Stimulated activated naive CD8-positive, alpha-beta T cell treated with anti-CD3 and anti-CD28 coated beads, Interleukin-15, amount 100 ng/mL, for 72 hours (primary cell): ENCODE measurements around the gene ADAD2.
A peak's percentile ranks its signal among the peaks of the same experiment; 100 is the strongest.

Source experiments
- ATAC-seq: fragments of 150-1000 bp; cut with Tn5 transposase; 2 replicates; pipeline ENCODE4 v1.10.0; 2021; ENCODE audit warnings: mild to moderate bottlenecking, moderate library complexity
- DNase-seq, 2 donors: peaks; one replicate each; pipeline ENCODE4 v3.0.0; 2021 to 2022
- H3K27ac Mint-ChIP-seq, 2 donors: one replicate each; pipeline ENCODE4 v1.8.0; 2022; ENCODE audit warnings: mild to moderate bottlenecking in 2 of 2, mixed read lengths in 2 of 2, moderate library complexity in 2 of 2
- H3K27me3 Mint-ChIP-seq: one replicate; pipeline ENCODE4 v1.8.0; 2022; ENCODE audit warnings: mixed read lengths
- H3K4me1 Mint-ChIP-seq: one replicate; pipeline ENCODE4 v1.8.0; 2022; ENCODE audit warnings: mild to moderate bottlenecking, mixed read lengths
- H3K4me3 Mint-ChIP-seq, 2 donors: one replicate each; pipeline ENCODE4 v1.8.0; 2022; ENCODE audit warnings: mild to moderate bottlenecking in 2 of 2, mixed read lengths in 2 of 2, moderate library complexity in 1 of 2
- H3K9me3 Mint-ChIP-seq, 2 donors: one replicate each; pipeline ENCODE4 v1.8.0; 2022; ENCODE audit warnings: mixed read lengths in 2 of 2

Gene ADAD2

DNA sequence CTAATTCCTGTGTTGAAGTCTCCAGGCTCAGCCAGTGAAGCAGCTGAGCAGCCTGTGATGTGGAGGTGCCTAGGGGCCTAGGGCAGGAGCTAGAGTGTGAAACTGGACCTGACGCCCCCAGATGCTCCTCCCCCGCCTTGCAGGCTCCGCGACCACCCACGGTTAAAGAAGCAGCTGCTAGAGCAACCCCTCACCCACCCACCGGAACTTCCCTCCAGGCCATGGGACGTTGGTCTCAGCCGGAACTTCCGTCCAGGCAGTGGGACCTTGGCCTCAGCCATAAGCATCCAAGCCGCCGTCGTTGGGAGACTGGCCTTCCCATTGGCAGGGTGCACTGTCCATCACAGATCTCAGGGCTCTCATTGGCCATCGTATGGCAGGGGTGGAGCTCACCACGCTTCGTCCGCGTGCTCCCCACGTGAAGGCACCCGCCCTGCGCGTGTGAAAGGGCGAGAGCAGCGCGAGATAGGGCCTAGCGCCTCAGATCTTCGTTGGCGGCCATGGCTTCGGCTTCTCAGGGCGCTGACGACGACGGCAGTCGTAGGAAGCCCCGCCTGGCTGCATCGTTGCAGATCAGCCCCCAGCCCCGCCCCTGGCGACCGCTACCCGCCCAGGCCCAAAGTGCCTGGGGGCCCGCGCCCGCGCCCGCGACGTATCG is at the start of gene ADAD2:
Gene ADAD2 (plus strand): TSS at position 427 of the 658 bp plus-strand sequence. CDS start 74 bp downstream, at position 501.
- no peak within 1 kb of the TSS for H3K27ac Mint-ChIP-seq
- no peak for ATAC-seq

DNA sequence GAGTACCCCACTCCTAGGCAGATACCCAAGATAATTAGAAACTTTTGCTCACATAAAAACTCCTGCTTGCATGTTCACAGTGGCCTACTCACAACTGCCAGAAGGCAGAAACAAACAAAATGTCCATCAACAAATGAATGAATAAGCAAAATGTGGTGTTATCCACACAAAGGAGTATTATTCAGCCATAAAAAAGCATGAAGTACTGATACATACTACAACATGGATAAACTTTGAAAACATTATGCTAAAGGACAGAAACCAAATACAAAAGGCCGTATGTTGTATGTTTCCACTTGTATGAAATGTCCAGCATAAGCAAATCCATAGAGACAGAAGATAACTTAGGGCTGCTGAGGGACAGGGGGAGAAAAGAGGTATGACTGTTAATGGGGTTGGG is 47.9 kb upstream of the ADAD2 start:
- H3K27me3 Mint-ChIP-seq: peaks cover 9% of the 10 kb centered on the region
- H3K4me3 Mint-ChIP-seq: no peak overlapping the region
- no peaks in the 10 kb centered on the region for H3K9me3 Mint-ChIP-seq
- DNase-seq (no peak), ATAC-seq (no peak)
- H3K4me1 Mint-ChIP-seq: peaks cover 45% of the 10 kb centered on the region
- H3K27ac Mint-ChIP-seq: no peak overlapping the region

More for the DNA sequence above, at the start of gene ADAD2:
- no peaks in the 10 kb centered on the region for H3K27me3 Mint-ChIP-seq
- peaks cover 34% of the 10 kb centered on the region for H3K4me1 Mint-ChIP-seq
- H3K9me3 Mint-ChIP-seq: no peaks in the 10 kb centered on the region
- peak in 1 of 2 donors; percentile 16 for DNase-seq
- no peak within 1 kb of the TSS for H3K4me3 Mint-ChIP-seq

- H3K27ac Mint-ChIP-seq: no peak overlapping the region
- no peaks in the 10 kb centered on the region for H3K9me3 Mint-ChIP-seq
- ATAC-seq (no peak), DNase-seq (no peak)
- peak overlapping the region; percentile 87 to 98 for H3K4me3 Mint-ChIP-seq
- H3K27me3 Mint-ChIP-seq: peaks cover 9% of the 10 kb centered on the region
- H3K4me1 Mint-ChIP-seq: peaks cover 41% of the 10 kb centered on the region
Observed at GRCh38 chr16:84143784-84144199, 47.2 kb upstream of the ADAD2 start.

GRCh38 chr16:84144209-84144858 is 46.6 kb upstream of the ADAD2 start:
- no peaks in the 10 kb centered on the region for H3K9me3 Mint-ChIP-seq
- peaks cover 9% of the 10 kb centered on the region for H3K27me3 Mint-ChIP-seq
- H3K4me1 Mint-ChIP-seq: peaks cover 35% of the 10 kb centered on the region
- DNase-seq (peak; percentile 36 to 48), ATAC-seq (peak; percentile 58)
- peak overlapping the region; percentile 70 to 92 for H3K27ac Mint-ChIP-seq
- H3K4me3 Mint-ChIP-seq: peak overlapping the region; percentile 87 to 98

DNA sequence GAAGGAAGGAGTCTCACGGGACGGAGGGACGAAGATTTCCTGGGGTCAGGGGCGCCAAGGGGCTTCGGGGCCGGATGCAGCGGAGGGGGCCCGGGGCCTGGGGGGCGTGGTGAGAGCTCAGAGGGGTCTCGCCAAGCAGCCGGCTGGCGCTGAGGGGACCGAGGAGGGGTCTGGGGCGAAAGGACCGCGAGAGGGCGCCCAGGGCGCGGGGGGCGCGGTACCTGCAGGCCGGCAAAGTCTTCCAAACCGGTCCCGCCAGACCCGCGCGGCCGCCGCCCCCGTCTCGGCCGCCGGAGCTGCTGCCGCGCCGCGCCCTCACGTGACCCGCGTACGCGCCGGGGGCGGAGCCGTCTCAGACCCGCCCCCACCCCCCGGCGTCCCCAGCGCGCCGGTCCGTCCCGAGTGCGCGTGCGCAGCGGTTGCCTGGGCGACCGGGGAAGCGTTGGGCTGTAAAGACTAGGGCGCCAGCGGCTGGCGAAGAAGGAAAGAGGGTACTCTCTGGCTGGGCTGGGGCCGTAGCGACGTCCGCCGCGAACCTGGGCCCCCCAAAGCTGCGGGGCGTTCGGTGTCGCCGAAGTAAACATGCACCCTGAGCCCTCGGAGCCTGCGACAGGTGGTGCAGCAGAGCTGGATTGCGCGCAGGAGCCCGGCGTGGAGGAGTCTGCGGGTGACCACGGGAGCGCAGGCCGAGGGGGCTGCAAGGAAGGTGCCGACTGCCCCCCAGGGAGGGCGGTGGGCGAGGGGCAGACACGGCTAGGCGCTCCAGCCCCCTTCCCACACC is 45.9 kb upstream of the ADAD2 start, which contains the start of the genes DNAAF1 and HSDL1:
Gene DNAAF1 (plus strand): TSS at position 450 of the 781 bp plus-strand sequence. CDS start 133 bp downstream, at position 583.
Gene HSDL1 (minus strand): TSS at position 319 of the 781 bp plus-strand sequence. CDS start 13,856 bp downstream, outside the sequence.
- peak; percentile 90 to 94 for DNase-seq
- H3K27ac Mint-ChIP-seq: peak within 1 kb of the TSS; percentile 70 to 92
- H3K4me3 Mint-ChIP-seq: peak within 1 kb of the TSS; percentile 87 to 98
- peak; percentile 84 for ATAC-seq
- H3K27me3 Mint-ChIP-seq: peaks cover 9% of the 10 kb centered on the region
- no peaks in the 10 kb centered on the region for H3K9me3 Mint-ChIP-seq
- peaks cover 28% of the 10 kb centered on the region for H3K4me1 Mint-ChIP-seq

DNA sequence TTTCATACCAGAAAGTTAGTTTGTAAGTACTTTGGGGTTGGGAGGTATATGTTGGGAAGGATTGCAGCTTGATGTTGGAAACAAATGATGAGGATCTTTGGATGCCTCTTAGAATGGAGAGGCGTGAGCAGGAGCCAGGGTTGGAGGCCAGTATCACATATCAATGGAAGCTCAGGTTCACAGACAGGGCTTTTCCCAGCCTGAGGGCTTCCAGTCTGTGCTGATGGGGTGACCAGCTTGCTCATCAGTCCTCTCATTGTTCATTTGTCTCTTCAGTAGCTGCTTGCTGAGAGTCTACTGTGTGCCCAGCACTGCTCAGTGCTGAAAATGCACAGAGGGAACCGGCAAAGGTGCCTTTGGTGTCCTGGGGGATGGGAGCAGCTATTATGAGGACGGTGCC is 40.0 kb upstream of the ADAD2 start:
- no peaks in the 10 kb centered on the region for H3K9me3 Mint-ChIP-seq
- ATAC-seq (no peak), DNase-seq (no peak)
- peaks cover 26% of the 10 kb centered on the region for H3K27me3 Mint-ChIP-seq
- no peak overlapping the region for H3K27ac Mint-ChIP-seq
- H3K4me1 Mint-ChIP-seq: no peaks in the 10 kb centered on the region
- H3K4me3 Mint-ChIP-seq: no peak overlapping the region

- H3K4me3 Mint-ChIP-seq: no peak overlapping the region
- ATAC-seq (no peak), DNase-seq (no peak)
- no peak overlapping the region for H3K27ac Mint-ChIP-seq
- H3K9me3 Mint-ChIP-seq: no peaks in the 10 kb centered on the region
- peaks cover 12% of the 10 kb centered on the region for H3K4me1 Mint-ChIP-seq
- peaks cover 39% of the 10 kb centered on the region for H3K27me3 Mint-ChIP-seq
Observed at GRCh38 chr16:84153660-84154214, 37.2 kb upstream of the ADAD2 start.

DNA sequence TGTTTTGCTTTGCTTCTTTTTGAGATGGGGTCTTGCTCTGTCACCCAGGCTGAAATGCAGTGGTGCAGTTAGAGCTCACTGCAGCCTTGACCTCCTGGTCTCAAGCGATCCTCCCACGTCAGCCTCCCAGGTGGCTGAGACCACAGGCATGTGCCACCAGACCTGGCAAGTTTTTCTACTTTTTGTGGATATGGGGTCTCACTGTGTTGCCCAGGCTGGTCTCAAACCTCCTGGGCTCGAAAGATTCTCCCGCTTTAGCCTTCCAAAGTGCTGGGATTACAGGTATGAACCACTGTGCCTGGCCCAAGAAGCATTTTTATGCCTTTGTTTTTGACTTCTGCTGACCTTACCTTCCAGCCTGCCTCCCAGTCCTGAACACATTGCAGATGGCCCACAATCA is 35.7 kb upstream of the ADAD2 start:
- Mint-ChIP-seq H3K9me3 (no peaks in the 10 kb centered on the region), H3K4me3 (no peak overlapping the region), H3K27ac (no peak overlapping the region), H3K27me3 (peaks cover 48% of the 10 kb centered on the region), H3K4me1 (peaks cover 17% of the 10 kb centered on the region)
- ATAC-seq (no peak), DNase-seq (no peak)

GRCh38 chr16:84155771-84156170 is 35.2 kb upstream of the ADAD2 start:
- H3K27me3 Mint-ChIP-seq: peaks cover 45% of the 10 kb centered on the region
- peaks cover 17% of the 10 kb centered on the region for H3K4me1 Mint-ChIP-seq
- no peak overlapping the region for H3K4me3 Mint-ChIP-seq
- DNase-seq (no peak), ATAC-seq (no peak)
- peak overlapping the region in 1 of 2 donors; percentile 8 for H3K27ac Mint-ChIP-seq
- no peaks in the 10 kb centered on the region for H3K9me3 Mint-ChIP-seq

DNA sequence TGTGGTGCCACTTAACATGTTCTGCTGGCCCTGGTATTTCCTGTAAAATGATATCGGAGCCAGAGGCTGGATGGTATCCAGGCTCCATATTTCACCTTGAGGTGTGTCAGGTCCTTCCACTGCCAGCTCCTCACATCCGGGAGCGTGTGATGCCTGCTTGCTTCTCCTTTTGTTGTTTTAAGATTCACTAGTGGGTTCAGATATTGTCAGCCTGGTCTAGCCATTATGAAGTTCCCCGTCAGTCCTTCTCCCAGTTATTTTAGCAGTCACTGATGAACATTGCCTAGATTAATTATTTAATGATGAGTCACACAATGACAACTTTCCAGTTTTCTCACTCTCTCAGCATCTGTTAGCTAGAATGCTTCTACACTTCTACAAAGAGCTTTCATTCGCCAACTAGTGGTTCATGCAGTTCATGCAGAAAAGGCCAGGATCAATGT is 34.6 kb upstream of the ADAD2 start:
- H3K4me3 Mint-ChIP-seq: no peak overlapping the region
- no peak overlapping the region for H3K27ac Mint-ChIP-seq
- peaks cover 40% of the 10 kb centered on the region for H3K27me3 Mint-ChIP-seq
- DNase-seq (no peak), ATAC-seq (no peak)
- H3K9me3 Mint-ChIP-seq: no peaks in the 10 kb centered on the region
- peaks cover 17% of the 10 kb centered on the region for H3K4me1 Mint-ChIP-seq

DNA sequence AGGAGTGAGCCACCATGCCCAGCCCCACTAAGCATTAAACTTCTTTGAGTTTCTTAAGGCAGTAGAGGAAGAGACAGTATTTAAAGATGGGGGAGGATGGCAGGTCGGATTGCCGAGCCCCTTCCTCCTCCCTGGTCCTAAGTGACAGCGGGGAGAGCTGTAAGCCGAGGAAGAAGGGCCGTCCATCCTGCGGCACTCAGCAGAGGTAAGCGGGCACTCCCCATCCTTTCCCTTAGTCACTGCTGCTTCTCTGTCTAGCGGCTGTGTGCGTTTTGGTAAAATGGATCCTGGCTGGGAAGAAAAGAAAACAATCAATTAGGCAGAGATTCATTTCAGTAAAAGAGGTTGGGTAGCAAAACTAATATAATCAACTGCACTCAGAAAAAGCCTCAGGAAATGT is 31.9 kb upstream of the ADAD2 start:
- Mint-ChIP-seq H3K27ac (peak overlapping the region in 1 of 2 donors; percentile 59), H3K4me3 (no peak overlapping the region), H3K27me3 (peaks cover 48% of the 10 kb centered on the region), H3K9me3 (no peaks in the 10 kb centered on the region), H3K4me1 (peaks cover 17% of the 10 kb centered on the region)
- DNase-seq (no peak), ATAC-seq (no peak)

- ATAC-seq: no peak
- no peaks in the 10 kb centered on the region for H3K9me3 Mint-ChIP-seq
- peaks cover 56% of the 10 kb centered on the region for H3K27me3 Mint-ChIP-seq
- H3K4me3 Mint-ChIP-seq: no peak overlapping the region
- DNase-seq: no peak
- peaks cover 17% of the 10 kb centered on the region for H3K4me1 Mint-ChIP-seq
- no peak overlapping the region for H3K27ac Mint-ChIP-seq
Observed at GRCh38 chr16:84159800-84160199, 31.2 kb upstream of the ADAD2 start.

DNA sequence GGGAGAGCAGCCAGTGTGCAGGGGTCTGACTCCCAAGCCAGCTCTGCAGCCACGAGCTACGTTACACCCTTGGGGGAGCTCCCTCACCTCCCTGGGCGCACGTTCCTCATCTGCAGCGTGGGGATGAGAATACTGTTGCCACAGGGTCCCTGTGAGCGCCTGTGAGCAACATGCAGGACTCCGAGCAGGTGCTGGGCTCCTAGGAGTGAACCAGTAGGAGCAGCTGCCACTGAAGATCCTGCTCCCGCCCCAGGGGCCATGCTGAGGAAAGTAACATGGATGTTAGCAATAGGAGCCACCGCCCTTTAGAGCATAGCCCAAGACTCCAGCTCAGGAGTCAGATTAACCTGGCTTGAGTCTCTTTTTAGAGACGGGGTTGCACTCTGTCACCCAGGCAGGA is 29.9 kb upstream of the ADAD2 start:
- Mint-ChIP-seq H3K9me3 (no peaks in the 10 kb centered on the region), H3K4me3 (no peak overlapping the region), H3K4me1 (peaks cover 17% of the 10 kb centered on the region), H3K27me3 (peaks cover 59% of the 10 kb centered on the region), H3K27ac (no peak overlapping the region)
- DNase-seq: no peak
- ATAC-seq: no peak

- ATAC-seq (no peak), DNase-seq (no peak)
- Mint-ChIP-seq H3K4me3 (no peak overlapping the region), H3K4me1 (peaks cover 11% of the 10 kb centered on the region), H3K27me3 (peaks cover 52% of the 10 kb centered on the region), H3K27ac (no peak overlapping the region), H3K9me3 (no peaks in the 10 kb centered on the region)
Observed at GRCh38 chr16:84161801-84162200, 29.2 kb upstream of the ADAD2 start.

DNA sequence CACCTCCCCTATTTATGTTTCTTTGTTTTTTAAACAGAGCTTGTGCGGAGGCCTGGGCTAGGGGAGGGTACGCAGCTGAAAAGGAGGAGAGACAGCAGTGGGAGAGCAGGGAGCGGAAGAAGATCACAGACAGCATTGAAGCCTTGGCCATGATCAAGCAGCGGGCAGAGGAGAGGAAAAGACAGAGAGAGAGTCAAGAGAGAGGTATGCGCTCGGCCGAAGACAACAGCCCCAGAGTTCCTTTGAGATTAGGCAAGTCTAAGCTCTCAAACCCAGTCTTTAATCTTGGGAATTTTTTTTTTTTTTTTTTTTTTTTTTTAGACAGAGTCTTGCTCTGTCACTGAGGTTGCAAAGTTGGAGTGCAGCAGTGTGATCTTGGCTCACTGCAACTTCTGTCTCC is 25.2 kb upstream of the ADAD2 start:
- ATAC-seq (no peak), DNase-seq (no peak)
- Mint-ChIP-seq H3K9me3 (no peaks in the 10 kb centered on the region), H3K27me3 (peaks cover 39% of the 10 kb centered on the region), H3K4me1 (no peaks in the 10 kb centered on the region), H3K4me3 (no peak overlapping the region), H3K27ac (no peak overlapping the region)
